Cerebellar cortex (tissue), 1 donor: ENCODE data around the gene TUBGCP2.

Source experiments
- DNase-seq: peaks from one replicate; pipeline ENCODE4 v3.0.0-alpha.2; 2015; ENCODE audit warnings: low spot score

The TUBGCP2 gene

DNA sequence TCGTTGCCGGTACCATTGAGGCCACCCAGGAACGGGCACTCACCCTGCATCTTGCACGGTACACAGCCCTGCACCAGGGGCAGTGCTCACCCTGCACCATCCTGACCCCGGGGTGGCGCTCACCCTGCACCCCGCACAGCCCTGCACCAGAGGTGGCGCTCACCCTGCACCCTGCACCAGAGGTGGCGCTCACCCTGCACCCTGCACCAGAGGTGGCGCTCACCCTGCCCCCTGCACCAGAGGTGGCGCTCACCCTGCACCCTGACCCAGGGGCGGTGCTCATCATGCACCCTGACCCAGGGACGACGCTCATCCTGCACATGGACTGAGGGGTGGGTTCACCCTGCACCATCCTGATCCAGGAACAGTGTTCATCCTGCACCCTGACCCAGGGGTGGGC is 6.4 kb downstream of the TUBGCP2 start:
- DNase-seq, result no peak

DNA sequence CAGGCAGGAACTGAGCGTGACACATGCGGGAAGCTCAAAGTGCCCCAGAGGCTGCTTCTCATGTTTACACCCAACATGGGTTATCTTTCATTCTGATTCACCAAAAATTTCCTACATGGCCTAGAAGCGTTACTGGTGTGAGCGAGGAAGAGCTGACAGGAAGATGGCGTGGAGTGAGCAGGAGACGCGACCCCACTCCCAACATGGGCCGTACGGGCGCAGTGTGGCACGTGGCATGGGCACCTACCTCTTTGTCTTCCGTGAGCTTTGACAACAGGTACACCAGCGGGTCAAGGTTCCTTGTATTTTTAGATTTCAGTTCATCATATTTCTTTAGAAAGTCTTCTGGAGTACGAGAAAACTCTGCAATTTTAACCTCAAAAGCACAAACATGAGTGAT is 8.9 kb downstream of the TUBGCP2 start:
- DNase-seq, result no peak

DNA sequence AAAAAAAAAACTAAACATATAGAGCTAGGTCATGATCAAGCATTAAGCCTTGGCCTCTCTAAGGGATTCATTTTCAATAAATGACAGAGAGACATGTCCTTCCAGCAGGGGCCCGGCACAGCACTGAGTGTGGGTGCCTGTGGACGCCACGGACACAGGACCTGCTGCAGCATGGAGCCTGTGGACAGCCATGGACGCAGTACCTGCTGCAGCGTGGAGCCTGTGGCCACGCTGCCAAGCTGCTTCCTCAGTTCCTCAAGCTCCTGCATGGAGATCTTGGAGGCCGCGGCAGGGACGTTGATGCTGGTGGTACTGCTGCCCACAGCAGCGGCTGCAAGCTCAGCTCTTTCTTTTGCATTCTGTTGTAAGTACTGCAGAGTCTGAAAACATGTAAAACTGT is 9.4 kb downstream of the TUBGCP2 start:
- DNase-seq, result no peak

DNA sequence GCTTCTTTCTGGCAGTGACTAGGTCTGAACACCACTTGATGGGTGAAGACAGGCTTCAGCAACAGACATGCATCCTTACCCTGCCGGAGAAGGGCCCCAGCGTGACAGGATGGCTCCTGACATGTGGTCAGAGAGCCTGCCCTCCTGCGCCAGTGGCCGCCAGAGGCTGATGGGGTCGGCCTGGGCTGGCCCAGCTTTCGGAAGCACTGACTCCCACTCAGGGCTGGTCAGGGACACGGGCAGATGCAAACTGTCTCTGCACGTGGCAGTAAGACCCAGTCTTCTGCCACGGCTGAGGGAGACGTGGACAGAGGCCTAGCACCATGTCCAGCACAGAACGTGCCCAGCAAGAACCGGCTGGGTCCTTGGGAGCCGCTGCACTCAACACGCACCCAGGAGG is 10.2 kb downstream of the TUBGCP2 start:
- DNase-seq, result no peak

DNA sequence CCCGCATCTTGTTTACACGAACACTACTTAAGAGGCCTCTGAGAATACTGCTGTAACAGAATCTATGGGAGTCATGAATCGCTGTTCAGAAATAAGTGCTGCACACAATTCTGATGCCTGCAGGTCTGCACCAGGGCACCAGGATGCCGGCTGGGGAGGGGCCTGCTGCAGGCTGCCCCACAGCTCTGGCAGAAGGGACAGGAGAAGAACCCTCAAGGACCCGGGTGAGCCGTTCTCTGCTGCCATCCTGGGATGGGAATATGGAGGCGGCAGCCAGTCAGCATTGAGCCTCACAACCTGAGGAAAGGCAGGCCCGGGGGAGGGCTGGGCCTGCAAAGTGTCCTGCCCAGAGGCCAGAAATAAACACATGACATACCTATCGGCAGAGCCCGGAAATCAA is 11.2 kb downstream of the TUBGCP2 start:
- DNase-seq, result no peak

DNA sequence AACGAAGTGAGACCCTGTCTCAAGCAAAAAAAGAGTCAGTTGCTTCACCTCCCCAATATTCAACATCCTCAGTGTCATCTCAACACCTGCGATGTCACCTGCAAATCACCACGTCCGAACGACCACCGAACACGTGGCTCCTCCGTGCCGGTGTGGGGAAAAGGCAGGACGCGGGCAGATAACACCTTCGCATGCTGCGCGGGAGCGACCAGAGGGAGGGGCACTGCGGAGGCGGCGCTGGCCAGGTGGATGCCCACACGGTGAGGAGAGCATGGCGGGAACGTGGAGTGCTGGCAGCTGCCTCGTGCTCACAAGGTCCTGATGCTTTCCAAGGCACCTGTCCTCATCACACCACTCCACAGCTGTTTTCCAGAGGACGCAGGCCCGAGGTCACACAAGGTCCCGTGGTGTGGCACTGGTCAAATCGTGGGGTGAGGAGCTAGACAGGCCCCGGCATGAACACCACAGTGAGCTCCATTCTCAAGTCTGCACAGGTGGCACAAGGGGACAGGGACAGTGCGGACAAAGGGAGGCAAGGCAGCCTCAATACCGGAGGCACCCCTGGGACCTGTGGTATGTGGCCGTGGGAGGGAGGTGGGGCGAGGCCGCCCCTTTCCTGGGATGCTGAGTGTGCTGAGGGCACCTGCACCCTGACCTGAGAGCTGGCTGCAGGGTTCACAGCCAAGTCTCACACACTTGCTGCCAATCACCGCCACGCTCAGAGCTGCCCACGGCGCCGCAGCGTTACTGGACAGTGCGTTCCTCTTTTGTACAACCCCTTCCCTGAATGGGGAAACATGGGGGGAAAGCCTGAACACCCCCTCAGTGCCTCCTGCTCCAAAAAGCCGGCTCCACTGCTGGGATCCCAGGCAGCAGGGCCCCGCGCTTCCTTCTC is 13.0 kb downstream of the TUBGCP2 start:
- DNase-seq, result no peak

DNA sequence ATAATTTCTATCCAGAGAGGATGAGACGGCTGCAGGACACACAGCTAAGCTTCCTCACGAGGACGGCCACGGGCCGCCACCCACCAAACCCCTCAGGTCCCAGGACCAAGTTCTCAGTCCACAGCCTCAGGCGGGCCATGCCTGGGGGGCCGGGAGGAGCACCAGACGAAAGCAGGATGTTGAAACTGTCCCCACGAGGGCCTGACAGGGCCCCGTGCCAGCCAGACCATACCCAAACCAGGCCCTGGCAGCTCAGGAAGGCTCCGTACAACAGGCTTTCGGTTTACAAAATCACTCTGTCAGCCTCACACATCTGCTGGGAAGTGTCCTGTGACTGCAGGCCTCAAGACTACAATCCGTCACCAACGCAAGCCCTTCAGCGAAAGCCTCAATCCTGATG is 14.5 kb downstream of the TUBGCP2 start:
- DNase-seq, result no peak

DNA sequence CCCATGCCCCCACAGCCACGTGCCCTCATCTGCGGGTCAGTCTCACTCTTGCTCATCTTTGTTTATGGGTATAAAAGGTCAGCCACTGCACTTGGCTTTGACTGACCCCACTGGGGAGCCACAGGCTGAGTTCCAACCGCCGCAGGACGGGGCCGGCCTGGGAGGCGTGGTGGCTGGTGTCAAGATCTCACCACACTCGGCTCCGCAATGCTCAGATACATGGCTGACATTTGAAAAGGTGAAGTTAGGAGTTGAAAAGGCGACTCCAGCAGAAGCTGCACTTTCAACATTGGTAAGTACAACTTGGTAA is 14.9 kb downstream of the TUBGCP2 start:
- no peak for DNase-seq

DNA sequence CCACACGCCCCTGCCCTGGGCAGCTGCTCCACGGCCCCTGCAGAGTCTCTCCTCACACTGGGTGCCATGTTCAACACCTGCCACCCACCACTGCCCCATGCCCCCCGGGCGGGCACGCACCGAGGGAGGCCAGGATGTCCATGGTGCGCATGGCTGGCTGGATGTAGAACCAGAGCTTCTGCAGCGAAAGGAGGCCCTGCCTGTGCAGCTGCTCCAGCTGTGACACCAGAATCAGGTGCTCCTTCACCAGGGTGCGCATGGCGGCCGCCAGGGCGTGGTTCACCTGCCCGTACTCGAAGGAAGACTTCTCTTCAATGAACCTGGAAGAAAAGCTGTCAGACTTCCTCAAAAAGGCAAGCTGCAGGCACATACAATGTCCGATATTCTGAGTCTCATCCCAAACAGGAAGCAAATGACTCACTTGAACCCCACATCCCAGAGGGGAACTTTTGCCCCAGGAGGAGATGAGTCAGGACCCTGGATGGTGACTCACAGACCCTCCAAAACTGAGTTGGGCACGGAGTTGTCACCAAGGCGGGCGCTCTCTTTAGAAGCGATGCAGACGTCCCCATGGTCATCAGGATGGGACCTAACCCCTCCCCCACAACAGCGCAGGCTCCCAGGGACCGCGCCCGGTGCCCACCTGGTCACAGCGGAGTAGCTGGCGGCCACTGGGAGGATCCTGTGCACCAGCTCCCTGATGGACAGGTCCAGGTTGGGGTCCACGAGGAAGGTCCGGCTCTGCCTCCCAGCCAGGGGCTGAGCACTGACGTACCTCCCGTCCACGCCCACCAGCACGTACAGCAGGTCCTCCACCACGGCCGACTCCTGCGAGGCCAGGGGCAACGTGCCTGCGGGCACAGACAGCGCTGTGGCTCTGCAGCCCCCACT is 15.5 kb downstream of the TUBGCP2 start:
- no peak for DNase-seq

DNA sequence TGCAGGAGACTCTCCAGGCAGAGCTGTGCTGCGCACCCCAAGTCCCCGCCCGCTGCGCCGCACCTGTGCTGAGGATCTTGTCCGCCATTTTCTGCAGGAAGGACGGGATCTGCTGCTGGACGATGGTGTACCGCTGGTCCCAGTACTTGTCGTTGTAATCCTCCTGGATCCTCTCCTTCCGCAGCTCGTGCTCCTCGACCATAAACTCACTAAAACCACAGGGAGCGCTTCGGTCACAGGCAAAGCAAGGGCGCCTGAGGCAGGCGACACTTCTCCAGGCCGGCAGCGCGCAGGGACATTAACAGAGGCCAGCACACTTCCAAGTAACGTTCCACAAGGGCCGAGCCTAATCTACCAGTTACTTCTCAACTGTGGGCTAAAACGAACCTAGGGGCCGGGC is 18.9 kb downstream of the TUBGCP2 start:
- no peak for DNase-seq

DNA sequence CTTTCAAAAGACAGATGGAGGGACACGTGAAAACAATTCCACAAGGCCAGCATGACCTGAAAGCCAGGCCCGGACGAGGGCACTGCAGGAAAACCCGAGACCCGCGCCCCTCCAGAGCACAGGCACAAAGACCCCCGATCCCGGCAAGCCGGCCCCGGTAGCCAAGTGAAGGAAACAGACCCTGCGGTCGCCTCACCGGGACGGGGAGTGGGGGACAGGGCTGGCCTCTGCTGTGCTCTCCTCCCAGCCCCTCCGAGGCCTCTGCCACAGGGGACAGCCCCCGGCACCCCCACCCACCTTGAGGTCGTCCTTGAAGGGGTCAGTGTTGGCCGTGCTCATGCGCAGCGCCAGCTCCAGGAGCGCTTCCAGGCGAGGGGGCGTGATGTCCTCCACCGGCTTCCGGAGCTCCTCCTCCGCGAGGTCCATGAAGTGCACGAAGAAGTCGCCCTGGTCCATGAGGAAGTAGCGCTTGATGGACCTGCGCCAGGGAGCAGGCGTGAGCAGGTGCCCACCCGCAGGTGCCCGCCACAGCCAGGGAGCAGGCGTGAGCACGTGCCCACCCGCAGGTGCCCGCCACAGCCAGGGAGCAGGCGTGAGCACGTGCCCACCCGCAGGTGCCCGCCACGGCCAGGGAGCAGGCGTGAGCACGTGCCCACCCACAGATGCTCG is 20.7 kb downstream of the TUBGCP2 start:
- no peak for DNase-seq

DNA sequence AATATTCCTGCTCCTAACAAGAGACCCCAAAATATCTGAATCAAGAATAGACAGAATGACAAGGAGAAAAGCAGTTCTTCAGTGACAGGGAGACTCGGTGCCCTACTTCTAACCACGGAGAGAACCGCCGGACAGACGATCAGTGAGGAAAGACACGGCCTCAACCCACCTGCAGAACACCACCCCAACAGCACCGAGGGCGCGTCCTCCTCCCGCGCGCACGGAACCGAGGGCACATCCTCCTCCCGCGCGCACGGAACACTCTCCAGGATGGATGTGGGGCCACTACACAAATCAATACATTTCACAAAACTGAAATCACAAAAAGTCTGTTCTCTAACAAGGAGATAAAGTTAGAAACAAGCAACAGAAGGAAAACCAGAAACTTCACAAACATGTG is 22.3 kb downstream of the TUBGCP2 start:
- DNase-seq, result no peak

DNA sequence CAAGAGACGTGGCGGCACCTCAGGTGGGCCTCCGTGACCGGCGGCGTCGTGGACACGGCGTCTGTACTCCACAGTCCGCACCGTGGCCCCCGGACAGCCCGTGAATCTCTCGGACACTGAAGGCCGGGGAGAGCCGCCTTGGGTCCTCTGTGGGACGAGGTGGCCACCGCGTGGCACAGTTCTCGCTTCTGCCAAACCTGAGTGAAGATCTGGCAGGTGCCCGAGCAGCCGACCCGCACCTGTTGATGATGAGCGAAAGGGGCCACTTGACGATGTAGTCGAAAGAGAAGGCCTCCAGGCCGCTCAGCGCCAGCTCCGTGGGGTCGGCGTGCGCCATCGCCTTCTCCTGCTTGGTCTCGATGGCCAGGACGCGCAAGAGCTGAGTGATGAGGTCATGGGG is 23.5 kb downstream of the TUBGCP2 start:
- no peak for DNase-seq

DNA sequence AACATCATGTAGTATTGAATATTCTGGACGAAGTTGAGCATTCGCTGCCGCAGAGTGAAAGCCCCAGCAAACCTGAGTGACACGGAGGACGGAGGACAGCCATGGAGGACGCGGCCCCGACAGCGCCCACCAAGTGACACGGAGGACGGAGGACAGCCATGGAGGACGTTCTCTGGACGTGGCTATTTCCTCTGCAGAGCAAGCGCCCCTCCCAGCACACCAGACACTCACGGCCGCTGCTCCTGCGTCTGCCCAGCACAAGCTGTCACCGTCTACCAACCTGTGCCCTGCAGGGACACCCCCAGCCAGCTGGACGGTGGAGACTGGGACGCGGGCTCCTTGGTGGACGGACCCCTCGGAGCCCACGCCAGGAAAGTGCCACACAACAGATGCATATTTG is 24.7 kb downstream of the TUBGCP2 start:
- no peak for DNase-seq

DNA sequence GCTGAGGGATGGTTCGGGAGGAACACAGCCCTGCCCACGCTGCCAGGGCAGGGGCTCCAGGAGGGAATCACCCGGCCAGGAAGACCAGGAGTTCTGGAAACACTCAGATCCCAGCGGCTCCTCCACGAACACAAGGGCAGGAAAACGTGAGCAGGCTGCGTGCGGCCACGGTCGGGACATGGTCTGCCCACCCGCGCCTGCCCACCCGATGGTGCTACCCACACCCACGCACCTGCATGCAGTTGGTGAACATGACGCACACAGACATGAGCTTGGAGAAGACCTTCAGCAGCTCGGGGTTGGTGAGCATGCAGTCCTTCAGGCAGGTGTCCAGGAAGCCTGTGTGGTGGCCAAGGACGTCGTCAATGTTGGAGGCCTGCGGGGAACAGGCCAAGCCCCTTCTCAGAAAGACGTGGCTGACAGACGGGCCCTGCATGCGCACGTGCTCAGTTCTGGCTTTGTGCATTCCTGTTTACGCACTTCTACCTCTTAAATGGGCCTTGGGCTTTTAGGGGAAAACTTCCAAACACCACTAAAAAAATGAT is 25.8 kb downstream of the TUBGCP2 start:
- no peak for DNase-seq

DNA sequence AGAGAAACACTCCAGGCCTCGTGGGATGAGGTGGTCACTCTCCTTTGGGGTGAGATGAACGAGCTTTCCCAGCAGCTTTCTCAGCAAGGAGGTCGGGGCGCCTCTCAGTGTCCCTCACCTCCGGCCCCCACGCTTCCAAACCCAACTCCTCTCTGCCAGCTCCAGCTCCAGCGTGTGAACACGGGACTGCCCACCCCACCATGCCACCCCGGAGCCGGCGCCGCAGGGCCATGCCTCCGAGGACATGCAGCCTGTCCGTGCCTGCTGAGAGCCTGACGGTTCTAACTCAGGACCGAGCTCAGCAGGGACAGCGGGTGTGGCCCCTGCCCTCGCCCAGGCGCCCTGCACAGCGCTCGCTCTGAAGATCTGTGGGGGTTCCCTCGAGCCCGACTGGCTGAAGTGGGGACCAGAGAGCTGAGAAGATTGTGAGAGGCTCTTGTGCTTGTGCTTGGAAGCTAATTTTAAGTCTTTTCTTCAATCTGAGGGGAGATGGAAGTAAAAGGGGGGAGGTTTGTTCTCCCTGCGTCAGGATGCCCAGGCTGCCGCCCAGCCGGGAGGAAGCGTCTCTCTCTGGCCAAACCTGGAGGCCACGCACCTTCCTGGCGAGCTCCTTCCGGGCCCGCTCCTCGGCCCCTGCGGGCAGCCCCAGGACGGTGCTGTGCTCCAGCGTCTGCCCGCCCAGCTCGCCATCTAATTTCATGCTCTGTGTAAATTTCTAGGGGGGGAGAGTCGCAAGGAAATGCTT is 26.9 kb downstream of the TUBGCP2 start:
- DNase-seq, result no peak

DNA sequence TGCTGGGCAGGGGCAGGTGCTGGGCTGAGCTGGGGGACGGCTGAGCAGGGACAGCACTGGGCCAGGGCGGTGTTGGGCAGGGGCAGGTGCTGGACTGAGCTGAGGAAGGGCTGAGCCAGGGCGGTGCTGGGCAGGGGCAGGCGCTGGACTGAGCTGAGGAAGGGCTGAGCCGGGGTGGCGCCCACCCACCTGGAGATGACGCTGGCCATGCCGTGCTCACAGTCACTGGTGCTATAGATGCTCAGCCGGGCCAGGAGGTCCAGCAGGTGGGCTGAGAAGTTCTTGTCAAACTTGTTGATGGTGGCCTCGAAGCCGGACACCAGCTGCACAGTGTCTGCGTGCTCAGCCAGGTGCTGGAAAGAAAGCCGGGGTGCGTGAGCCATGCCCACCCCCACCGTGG is 27.6 kb downstream of the TUBGCP2 start:
- no peak for DNase-seq

DNA sequence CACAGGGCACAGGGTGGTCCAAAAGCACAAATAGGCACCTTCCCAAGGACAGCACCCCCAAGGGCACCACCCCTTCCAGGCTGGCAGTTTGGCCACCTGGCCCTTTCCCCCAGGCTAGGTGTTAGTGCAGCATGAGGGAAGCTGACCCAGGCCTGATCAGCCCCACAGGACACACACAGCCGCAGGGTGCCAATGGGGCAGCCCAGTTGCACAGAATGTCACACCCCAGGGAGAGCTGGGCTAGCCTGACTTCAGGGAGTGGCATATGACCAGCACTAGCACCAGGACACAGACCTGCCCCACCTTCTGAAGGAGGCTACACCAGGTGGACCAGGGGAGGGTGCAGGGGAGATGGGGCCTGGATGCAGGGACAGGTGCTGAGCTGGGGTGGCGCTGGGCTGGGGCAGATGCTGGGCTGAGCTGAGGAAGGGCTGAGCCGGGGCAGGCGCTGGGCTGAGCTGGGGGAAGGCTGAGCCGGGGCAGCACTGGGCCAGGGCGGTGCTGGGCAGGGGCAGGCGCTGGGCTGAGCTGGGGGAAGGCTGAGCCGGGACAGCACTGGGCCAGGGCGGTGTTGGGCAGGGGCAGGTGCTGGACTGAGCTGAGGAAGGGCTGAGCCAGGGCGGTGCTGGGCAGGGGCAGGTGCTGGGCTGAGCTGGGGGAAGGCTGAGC is 28.1 kb downstream of the TUBGCP2 start:
- DNase-seq, result no peak

DNA sequence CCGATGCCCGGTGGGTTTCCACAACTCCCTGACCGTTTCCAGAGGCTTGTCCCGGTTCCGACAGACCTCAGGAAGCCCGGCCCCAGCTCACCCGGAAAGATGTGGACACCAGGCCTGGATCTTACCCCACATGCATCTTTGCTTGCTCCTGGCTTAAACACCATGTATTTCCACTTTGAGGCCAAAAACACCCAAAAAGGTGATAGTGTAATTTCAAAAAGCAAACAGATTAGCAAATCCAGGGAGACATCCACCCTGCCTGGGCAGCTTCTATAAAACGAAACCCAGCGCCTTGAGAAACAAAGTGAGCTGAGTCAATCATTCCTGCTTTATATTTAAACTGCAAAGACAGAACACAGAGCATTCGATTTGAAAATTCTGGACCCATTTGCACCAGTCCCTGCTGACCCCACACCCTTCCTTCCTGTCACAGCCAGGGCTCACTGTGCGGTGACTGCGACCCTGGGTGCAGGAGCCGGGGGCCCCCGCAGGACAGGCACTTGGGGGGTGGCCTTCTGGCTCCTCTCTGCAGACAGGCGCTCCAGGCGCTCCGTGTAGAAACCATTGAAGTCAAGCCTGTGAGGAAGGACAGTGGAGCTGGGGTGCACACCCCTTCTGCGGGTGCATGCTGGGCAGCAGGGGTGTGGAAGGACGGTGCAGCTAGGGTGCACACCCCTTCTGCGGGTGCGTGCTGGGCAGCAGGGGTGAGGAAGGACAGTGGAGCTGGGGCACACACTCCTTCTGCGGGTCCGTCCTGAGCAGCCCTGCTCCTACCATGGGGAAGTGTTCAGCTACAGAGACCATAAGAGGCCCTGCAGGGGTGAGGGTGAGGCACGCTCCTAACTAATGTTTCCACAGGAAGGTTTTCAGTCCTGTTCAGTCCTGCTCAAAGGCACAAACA is 29.1 kb downstream of the TUBGCP2 start:
- DNase-seq, result no peak

DNA sequence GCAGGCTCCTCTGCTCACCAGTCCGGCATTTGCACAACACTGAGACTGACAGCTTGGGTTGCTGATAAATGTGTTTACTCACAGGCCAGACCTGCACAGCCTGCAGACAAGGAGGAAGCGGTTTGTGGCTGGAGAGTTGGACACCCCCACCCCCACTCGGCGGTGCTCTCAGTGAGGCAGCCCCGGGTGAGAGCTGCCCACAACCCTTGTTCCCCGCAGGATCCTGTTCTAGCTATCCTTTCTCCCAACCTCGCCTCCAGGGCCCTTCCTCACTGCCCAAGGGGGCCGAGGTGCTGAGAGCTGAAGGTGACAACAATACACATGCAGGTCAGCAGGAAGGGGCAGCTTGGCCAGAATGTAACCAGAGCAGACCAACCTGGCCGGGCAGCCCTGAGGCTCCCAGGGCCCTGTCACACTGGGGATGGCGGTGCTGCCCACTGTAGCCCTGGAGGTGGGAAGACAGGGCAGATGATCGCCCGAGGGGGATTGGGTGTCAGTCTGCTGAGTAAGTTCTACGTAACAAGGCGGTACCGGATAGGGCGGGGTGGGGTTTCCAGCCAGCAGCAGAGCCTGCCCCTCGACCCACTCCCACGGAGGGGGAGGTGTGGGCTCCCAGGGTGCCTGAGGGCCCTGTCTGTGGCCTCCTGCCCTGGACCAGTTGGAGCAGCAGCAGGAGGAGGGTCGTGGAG is 30.0 kb downstream of the TUBGCP2 start:
- no peak for DNase-seq
